HG03565 (cell line): ENCODE measurements around the gene MANBA.

Experiments
- ATAC-seq: cut with Tn5 transposase; IDR thresholded peaks from one replicate; pipeline ENCODE4 v1.9.1; 2021; ENCODE audit warnings: mild to moderate bottlenecking, moderate library complexity; ENCODE audit not compliant: unreplicated experiment

The MANBA gene

DNA sequence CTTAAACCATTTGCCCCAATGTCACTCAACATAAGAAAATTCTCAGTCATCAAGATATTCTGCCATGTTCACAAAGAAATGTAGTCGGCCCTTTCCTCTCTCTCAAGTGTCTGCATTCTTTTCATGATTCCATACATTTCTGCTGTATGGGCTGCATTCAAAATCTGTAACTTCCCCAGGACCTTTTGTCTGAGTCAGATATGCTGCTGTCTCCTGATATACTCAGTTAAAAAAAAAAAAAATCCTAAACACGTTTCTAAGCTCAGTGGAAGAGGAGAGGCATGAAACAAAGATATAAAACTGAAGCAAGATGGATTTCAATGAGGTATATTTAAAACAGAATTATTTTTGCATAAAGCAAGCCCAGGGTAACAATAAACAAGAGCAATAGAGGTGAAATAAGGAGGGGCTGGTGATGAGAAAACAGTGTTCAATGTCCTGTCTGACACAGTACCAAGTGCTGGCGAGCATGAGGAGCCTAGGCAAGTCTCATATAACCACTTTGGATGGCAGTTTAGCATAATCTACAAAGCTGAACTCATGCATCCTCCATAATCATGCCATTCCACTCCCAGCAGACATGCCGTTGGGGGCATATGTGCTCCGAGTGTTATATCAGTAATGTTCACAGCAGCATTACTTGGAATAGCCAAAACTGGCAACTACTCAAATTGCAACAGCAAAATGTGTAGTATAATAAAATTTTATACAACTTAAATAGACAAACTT, 76.7 kb downstream of the MANBA start:
- no peak for ATAC-seq

DNA sequence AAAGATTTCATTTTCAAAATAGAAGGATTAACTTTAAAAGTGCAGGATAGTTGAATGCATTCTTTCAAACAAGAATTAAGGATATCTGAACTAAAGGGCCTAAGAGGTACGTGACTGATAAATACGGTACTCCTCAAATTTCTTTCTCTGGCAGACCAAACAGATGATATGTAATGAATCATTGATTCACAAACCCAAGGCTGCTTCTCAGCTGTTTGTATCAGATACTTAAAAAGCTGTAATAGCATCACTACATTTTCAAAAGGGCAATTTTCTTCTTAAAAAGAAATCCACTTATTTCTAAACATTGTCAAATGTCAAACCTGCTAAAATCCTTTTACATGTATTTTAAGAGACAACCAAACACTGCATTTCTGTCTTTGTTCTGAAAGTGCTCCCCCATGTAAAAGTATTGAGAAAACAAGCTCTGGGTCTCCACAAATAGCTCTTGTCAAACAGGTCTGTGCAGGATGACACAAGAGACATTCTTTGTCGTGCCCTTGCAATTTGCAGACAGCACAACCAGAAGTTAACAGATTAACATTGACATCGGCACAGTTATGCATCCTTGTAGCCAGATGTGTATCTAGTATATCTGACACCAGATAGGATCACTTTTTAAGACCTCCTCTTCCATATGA, 82.0 kb downstream of the MANBA start:
- no peak for ATAC-seq

DNA sequence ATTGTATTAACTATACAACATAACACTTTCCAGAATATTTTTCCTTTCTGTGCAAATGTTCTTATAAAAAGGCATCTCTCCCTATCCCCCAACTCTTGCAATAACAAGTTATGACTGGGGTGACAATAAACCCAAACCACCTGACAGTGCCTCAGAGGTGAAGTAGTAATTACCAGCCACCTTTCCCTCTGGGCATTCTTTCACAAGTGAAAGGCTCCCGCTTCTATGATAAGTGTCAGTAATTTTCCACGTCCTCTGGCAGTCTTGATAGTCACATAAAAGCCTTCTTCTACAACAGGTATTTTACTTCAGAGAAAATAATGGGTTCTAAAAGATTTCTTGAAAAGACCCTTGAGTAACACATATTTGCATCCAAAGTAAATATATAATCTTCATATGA, 82.7 kb downstream of the MANBA start:
- no peak for ATAC-seq

DNA sequence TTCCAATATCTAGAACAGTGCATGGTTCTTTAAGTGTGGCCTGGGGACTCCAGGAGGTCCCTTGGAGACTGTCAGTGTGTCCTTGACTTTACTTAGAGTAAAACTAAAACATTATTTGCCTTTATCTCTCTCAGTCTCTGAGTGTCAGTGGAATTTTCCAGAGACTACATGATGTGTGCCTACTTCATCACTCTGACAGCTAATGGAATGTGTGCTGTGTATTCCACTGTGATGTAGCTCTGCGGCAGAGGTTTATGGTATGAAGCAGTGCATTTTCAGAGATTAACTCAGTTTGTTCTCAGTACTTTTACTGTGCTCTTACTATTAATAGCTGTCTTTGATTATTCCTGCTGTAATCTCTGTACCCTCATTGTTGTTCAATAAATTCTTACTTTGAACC, 85.6 kb downstream of the MANBA start:
- no peak for ATAC-seq

DNA sequence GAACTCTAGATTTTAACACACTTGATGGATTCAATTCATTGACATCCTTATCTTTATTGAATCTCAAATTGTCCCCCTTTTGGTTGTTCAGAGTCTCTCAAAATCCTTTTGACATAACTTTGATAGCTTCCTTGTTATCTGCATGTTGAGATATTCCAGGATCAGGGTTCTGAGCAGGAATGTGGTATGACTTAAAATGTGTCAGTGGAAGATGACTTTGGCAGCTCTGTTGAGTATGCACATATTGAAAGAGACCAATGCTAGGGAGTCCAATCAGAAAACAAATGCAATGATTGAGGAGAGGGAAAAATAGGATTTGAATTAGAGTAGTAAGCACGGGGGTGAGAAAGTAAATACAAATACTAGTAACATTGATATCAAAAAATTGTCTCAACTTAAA, 93.8 kb downstream of the MANBA start:
- ATAC-seq: no peak

DNA sequence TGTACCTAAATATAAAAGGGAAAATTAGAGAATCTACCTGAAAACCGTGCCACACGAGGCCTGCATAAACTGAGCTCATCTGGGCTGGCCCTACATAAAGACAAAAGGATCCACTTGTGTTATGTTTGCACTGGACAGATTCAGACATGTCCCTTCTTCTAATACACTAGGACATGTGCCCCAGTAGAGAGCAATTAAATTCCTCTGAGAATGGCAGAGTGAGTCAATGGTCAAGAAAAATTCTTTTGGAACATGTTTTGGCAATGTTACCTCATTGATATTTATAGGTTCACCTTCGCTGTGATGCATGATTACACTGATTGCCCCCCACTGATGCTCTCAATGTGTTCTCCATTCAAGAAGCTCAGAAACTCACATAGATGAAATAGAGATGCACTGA, 95.2 kb downstream of the MANBA start:
- no peak for ATAC-seq

DNA sequence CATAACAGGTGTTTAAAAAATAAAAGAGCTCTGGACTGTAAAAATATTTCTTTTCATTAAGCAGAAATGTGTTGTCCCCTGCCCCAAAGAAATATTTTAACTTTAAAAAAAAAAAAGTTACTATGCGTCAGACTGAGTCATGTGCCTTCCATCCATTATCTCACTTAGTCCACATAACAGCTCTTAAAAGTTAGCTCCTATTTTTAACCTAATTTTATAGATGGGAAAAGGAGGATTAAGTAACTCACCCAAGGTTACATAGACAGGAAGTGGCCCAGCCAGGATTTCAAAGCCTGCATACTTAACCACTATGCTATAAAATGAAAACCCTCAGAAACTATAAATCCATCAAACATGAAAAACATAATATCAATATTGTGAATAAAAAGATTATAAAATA, 97.7 kb downstream of the MANBA start:
- ATAC-seq: no peak

DNA sequence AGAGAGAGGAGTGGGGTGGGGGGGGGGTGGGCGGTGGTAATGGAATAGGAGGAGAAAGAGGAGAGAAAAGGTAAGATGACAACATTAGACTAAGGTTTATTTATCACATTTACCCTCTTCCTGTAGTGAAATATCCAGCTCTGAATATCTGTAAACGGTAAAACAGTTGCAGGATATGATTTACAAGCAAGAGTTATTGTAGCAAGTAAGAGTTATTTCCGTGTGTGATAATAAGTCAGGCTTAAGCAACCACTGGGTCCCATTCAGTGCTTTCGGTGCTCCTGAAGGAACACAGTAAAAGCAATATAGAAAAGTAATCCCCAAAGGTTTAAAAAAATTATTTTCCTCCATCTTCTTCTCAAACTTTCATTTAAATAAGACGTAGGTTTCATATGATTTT, 103.6 kb downstream of the MANBA start:
- no peak for ATAC-seq

DNA sequence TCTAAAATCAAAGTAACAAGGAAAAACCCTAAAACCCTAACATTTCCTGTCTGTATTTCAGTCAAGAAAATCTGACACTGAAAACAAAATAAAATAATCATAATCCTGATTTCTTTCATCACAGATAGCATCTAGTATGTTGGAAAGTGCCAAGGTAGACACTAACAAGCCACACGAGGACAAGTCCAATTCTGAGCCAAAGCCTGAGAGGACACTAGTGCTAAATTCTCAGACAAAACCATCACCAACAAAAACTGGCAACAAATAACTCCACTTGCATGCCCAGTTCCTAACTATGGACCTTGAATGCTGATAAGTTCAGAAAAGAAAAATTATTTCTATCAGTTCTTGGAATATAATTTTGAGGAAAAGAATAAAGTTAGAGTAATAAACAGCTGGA, 113.7 kb downstream of the MANBA start:
- no peak for ATAC-seq

DNA sequence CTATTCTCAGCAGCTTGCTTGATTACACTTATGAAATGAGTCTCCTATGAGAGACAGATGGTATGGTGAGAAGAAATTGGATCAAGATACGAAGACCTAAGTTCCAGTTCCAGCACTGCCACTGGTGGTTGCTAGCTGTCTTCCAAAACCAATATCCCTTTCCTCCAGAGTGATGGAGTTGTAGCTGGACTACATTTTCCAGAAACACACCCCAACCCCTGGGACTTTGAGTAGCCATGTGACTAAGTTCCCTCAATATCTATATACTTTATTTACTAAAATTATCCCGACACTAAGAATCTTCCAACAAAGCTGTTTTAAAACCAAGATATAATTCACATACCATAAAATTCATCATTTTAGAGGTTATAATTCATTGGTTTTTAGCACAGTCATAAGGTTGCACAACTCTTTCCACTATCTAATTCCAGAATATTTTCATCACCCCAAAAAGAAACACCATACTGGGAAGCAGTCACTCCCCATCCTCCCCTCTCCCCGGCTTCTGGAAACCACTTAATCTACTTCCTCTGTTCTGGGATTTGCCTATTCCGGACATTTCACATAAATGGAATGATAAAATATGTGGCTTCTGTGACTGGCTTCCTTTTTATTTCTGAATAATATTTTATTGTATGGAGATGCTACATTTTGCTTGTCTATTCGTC, 118.0 kb downstream of the MANBA start:
- ATAC-seq: no peak

DNA sequence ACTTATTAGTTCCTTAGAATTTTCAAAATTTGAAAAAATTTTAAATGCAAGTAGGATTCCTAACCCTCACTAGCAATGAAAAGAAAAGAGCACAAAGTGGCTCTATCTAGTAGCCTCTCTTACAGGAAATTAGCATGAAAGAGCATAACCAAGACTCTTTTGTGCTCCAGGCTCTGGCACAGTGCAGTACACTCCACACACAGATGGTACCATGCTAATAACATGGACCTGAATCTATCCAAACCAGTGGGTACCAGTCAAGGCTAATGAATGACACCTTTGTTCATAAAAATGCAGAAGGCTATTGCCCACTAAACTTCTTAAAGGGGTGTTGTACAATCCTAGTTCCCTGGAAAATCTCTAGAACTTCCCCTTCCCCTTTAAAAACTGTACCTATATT, 119.0 kb downstream of the MANBA start:
- no peak for ATAC-seq

DNA sequence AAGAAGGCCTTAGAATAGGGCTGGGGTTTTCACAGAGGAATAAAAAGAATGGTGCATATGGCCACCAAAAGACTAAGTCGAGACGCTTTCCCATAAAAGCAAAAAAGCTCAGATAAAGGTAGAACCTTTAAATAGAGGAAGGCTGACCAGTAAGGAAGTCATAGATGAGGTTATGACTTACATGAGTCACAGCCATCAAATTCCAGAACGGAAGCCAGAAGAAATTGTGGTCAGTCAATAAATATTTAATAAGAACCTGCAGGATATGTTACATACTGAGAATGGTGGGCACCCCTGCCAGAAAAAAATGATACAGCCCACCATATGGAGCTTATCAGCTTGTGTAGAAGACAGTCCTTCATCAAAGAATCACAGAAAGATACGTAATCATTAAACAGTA, 120.1 kb downstream of the MANBA start:
- ATAC-seq: no peak

DNA sequence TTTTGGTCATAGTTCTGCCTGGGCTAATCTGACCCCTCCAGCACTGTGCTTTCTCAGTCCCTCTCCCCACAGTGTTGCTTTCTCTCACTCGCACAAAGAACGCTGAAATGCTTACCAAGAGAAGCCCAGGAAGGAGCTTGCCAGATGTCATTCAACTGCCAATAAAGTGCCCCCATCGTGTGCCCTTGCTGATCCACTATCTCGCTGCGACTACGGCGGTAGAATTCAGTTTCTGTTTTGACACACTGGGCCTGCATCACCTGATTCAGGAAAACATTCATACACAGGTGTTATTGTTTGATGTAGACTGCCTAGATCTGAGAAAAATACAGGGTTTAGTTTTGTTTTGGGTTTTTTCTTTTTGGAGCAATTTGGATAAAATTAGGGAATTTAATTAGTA, 121.2 kb downstream of the MANBA start:
- no peak for ATAC-seq

DNA sequence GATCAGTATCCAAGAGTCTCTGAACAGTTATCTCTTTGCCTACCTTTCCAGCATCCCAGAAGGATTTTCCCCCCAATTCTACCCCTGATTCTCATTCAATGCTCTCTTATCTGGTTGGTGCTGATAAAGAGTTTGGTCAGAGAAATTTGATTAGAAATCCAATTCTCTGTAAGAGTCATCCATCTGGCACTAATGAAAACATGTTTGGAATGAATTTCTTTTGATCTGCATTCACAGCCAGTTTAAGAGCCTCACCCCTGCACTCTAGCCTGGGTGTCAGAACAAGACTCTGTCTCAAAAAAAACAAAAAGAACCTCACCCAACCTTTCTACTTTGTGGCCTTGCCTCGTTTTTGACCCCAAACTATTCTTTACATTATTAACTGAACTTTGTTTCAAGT, 122.1 kb downstream of the MANBA start:
- ATAC-seq: no peak

DNA sequence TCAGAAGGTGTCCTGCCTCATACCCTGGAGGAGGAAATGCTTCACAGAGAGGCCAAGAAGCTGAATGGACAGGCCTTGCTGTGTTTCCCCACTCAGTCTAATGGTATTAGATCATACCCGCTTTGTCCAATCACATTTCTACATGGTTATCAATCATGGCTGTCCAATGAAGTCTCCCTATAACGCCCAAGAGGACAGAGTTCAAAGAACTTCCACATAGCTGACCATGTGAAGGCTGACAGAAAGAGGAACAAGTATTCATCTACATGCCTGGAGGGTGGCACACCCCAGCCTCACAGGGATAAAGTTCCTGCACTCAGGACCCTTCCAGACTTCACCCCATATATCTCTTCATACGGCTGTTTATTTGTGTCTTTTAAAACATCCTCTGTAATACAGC, 123.4 kb downstream of the MANBA start:
- ATAC-seq: no peak

DNA sequence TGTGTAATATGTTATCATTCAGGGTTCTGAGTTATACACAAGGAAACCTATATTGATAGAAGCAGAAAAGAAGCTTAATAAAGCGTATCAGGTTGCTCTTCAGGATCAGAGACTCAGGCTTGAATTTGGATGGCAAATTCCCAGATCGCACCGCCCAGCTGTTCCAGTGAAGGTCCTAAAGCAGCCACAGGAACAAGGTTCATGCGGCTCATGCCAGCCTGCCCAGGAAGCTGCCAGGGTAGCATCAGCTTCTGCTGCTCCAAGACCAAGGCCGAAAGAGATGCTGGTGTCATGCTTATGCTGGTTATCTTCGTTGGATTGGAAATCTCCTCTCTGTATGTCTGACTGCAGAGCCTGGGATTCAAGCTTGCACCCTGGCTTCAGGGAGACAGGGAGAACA, 127.7 kb downstream of the MANBA start:
- no peak for ATAC-seq

DNA sequence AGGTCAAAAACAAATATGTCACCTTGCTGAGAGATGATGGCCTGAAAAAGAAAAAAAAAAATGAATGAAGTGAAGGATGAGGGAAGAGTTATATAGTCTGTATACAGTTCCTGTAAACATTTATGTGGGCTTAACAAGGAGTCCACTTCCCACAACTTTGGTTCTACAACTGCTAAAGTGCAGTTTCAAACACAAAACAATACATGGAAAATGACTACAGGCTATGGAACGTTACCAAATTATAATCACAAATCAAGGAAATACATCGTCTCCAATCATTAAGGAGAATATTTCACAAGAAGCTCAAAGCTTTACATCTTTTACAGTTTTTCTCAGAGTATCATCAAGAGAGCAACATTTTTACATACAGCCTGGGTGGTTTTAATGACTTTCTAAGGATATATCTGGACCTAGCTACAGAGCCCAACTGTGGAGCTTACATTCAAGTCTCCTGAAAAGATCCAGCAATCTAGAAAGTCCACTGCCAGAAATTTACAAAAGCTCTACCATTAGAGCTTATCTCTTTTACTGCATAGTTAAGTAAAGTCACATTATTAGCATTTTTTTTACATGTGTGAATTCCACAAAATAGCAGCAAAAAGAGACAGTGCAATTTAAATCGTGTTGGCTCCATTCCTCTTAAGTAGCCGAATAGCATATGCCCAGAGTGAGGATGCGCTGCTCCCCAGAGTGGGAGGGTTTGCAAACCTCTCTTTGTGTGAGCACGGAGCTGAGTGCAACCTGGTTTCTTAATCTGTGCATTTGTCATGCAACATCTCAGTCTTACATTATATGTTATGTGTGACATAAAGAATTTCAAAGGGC, 128.3 kb downstream of the MANBA start:
- ATAC-seq: no peak

DNA sequence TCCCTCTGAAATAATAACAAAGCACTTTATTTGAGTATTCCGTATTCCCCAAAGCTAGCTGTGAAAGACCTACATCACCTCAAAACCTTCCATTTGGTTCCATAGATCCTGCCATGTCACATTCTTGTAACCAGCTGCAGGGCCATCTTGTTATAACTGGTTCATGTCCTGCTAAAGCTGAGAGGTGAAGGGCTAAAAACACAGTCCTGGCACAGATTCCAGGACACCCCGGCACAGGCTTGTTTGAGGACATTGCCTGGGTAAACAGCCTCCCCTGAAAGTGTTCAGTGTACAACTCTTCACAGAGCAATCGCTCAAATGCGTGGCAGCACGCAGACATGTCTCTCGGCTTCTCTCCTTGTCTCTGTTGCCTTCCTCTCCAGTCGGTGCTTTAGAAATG, 129.2 kb downstream of the MANBA start:
- ATAC-seq: no peak

DNA sequence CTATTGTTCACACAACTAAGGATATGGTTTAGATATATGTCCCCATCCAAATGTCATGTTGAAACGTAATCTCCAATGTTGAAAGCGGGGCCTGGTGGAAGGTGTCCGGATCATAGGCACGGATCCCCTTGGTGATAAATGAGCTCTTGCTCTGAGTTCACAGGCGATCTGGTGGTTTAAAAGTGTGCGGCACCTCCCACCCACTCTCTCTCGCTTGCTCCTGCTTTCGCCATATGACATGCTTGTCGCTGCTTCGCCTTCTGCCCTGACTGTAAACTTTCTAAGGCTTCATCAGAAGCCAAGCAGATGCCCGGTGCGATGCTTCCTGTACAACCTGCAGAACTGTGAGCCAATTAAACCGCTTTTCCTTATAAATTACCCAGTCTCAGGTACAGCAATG, 131.1 kb downstream of the MANBA start:
- no peak for ATAC-seq

DNA sequence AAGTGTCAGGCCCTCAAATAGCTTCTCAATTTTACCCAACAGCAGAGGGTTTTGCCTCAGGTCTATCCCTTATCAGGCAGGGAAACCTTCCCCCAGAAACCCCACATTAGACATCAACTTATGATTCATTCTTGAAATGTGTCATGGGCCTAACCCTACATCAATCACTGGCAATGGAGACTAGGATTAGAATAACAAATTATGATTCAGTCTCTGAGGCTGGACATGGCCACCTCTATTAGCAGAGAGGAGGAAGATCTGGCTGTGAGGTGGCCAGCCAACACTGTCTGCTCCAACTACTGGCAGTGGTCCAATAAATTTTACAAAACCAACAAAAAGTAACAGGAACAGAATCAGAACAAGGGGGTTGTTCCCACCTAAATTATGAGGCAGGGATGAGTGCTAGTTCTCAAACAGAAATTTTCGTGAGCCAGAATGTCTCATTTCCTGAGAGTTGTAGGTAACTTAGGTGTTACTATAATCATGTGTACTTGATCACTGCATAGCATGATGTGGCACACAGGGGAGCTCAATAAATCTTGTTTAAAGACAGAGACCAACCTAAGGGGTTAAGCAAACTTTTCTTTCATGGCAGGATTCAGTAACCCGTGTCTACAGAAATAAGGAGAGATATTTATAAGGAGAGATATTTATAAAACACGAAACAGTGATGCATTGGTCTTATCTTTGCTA, 132.8 kb downstream of the MANBA start:
- ATAC-seq: no peak
